SK-MEL-5 (cell line): Measurements from ENCODE around the gene PTPRF. TPM values are rescaled to one million over a fixed set of nuclear protein-coding genes. Genes with fewer than 3 reads are reported as not detected.
"Not testable (repeated sequence)": the region's sequence is repeated elsewhere in the genome, so short reads cannot be mapped to it uniquely, and the experiment has no call there.

Experiments used
- DNase-seq: peaks from one replicate; pipeline ENCODE4 v3.0.0-alpha.2; 2016; ENCODE audit warnings: low read depth, low spot score
- in situ Hi-C: cut with HindIII; loops from 2 replicates; pipeline ENCODE4 v1.10.0; 2016; ENCODE audit warnings: low sequenced_read_pairs, high pct_unique_total_duplicates, low pct_unique_long_range_greater_than_20kb
- polyA plus RNA-seq, 2 experiments: library from polyadenylated mRNA; depleted of rRNA; stranded (reverse); fragments of >200 nt; gene quantifications; 2 replicates each; pipeline ENCODE4 v1.2.3, GENCODE V29; 2015
- total RNA-seq: library from RNA; depleted of rRNA; stranded (reverse); fragments of >200 nt; shearing (Covaris generic); gene quantifications from 2 replicates; pipeline ENCODE4 v1.2.3, GENCODE V29; 2014; rRNA removed

Gene PTPRF
- total RNA-seq = 6.3 and 8.7 TPM in 2 replicates
- 30.8 and 40.2 TPM in 2 replicates for polyA plus RNA-seq (2015; cell fraction: cytosol; rRNA removed)
- polyA plus RNA-seq (2015; cell fraction: nucleus; rRNA removed) = 19.2 and 22.1 TPM in 2 replicates

- in situ Hi-C loops = no loop called here
- peak; percentile 55 for DNase-seq
Measured at GRCh38 chr1:43530483-43531106, at the start of gene PTPRF. Gene PTPRF, plus strand, starts transcription at chr1:43530883. Its CDS starts 14,193 bp downstream, at chr1:43545076.

GRCh38 chr1:43481491-43481890 lies 49.2 kb upstream of the PTPRF start:
- in situ Hi-C loops = no loop called here
- DNase-seq = no peak

GRCh38 chr1:43482215-43482614 lies 48.5 kb upstream of the PTPRF start:
- no peak for DNase-seq
- in situ Hi-C loops = no loop called here

GRCh38 chr1:43484367-43484766 lies 46.3 kb upstream of the PTPRF start:
- in situ Hi-C loops = no loop called here
- no peak for DNase-seq

GRCh38 chr1:43488165-43488564 lies 42.5 kb upstream of the PTPRF start:
- in situ Hi-C loops = no loop called here
- no peak for DNase-seq

- DNase-seq = no peak
- in situ Hi-C loops = no loop called here
Measured at GRCh38 chr1:43491061-43491460, 39.6 kb upstream of the PTPRF start.

- DNase-seq = no peak
- in situ Hi-C loops = no loop called here
Measured at GRCh38 chr1:43492826-43493225, 37.9 kb upstream of the PTPRF start.

GRCh38 chr1:43493661-43494450 lies 36.8 kb upstream of the PTPRF start:
- no peak for DNase-seq
- in situ Hi-C loops = no loop called here

- DNase-seq = no peak
- in situ Hi-C loops = no loop called here
Measured at GRCh38 chr1:43495204-43495603, 35.5 kb upstream of the PTPRF start.

GRCh38 chr1:43499898-43500297 lies 30.8 kb upstream of the PTPRF start:
- in situ Hi-C loops = no loop called here

GRCh38 chr1:43501806-43502205 lies 28.9 kb upstream of the PTPRF start:
- DNase-seq, in situ Hi-C loops: not testable (repeated sequence)

More at GRCh38 chr1:43499898-43500297, 30.8 kb upstream of the PTPRF start:
- peak; percentile 4 for DNase-seq

- in situ Hi-C loops = no loop called here
Measured at GRCh38 chr1:43503534-43503933, 27.1 kb upstream of the PTPRF start.

GRCh38 chr1:43505077-43505780 lies 25.5 kb upstream of the PTPRF start:
- DNase-seq = no peak
- in situ Hi-C loops = no loop called here

More at GRCh38 chr1:43503534-43503933, 27.1 kb upstream of the PTPRF start:
- DNase-seq = no peak

- DNase-seq = no peak
- in situ Hi-C loops = no loop called here
Measured at GRCh38 chr1:43506233-43506632, 24.4 kb upstream of the PTPRF start.

GRCh38 chr1:43507296-43508295 lies 23.1 kb upstream of the PTPRF start:
- in situ Hi-C loops = no loop called here
- no peak for DNase-seq

- in situ Hi-C loops = no loop called here
Measured at GRCh38 chr1:43509007-43509739, 21.5 kb upstream of the PTPRF start.

More at GRCh38 chr1:43509007-43509739, 21.5 kb upstream of the PTPRF start:
- DNase-seq = no peak
